Measurements from ENCODE around the gene STK11IP. TPM values are rescaled to one million over a fixed set of nuclear protein-coding genes. Genes with fewer than 3 reads are reported as not detected.

The STK11IP gene
- total and polyA plus RNA-seq, 7 donors: 5.5 to 13.3 (median 9.0) TPM

GRCh38 chr2:219611306-219611705 is 13.6 kb downstream of the STK11IP start:
- 87 to 96% (median 92%) methylated on average over 8 to 9 of the region's 9 CpGs for WGBS, 3 donors
- intact Hi-C loops (cut with DNase I): no loop called here
- H3K4me3 ChIP-seq: no peak overlapping the region
- no peak overlapping the region for H3K27ac ChIP-seq
- H3K36me3 ChIP-seq (ENCODE audit: insufficient read depth in 1 of 2, low read depth in 1 of 2): peaks cover 5 to 75% of the 10 kb centered on the region in 2 donors
- ATAC-seq: no peak
- H3K9me3 ChIP-seq: no peaks in the 10 kb centered on the region
- no peaks in the 10 kb centered on the region for H3K4me1 ChIP-seq
- no peak for DNase-seq
- no peak for TF ChIP-seq CTCF (IDR thresholded peaks at IDR 0.05)
- no peaks in the 10 kb centered on the region for H3K27me3 ChIP-seq (ENCODE audit: insufficient read depth in 3 of 3, low read length in 2 of 3)

DNA sequence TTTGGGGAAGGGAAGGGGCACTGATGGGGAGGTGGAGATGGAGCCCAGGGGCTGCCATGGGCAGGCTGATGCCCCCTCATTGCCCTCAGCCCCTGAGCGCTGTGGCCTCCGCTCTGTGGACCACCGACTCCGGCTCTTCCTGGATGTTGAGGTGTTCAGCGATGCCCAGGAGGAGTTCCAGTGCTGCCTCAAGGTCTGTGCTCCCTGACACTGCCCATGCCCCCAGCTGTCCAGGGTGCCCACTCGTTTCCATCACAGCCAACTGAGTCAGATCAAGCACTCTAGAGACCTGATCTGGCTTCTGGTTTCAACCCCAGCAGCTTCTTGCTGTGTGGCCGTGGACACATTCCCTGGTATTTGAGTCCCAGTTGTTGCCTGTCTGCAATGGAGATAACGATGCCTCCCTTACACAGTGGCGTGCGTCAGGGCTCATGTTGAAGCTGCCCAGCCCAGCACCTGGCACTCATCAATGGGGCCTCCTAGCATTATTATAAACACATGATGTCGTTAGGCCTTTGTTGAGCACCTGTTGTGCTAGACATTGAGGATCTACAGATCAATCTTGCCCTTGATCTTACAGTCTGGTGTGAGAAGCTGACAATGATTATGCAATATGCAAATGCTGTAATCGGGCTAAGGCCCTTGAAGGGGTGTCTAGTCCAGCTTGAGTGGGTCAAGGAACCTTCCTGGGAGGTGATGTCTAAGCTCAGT is 14.4 kb downstream of the STK11IP start:
- Histone ChIP-seq H3K27me3 (ENCODE audit: insufficient read depth in 3 of 3, low read length in 2 of 3) (no peaks in the 10 kb centered on the region), H3K36me3 (ENCODE audit: insufficient read depth in 1 of 2, low read depth in 1 of 2) (peaks cover 5 to 68% of the 10 kb centered on the region in 2 donors), H3K4me1 (no peaks in the 10 kb centered on the region), H3K27ac (no peak overlapping the region), H3K9me3 (no peaks in the 10 kb centered on the region), H3K4me3 (no peak overlapping the region)
- no peak for TF ChIP-seq CTCF (IDR thresholded peaks at IDR 0.05)
- no peak for DNase-seq
- 79 to 82% (median 79%) methylated on average over 12 of the region's 12 CpGs for WGBS, 3 donors
- ATAC-seq: no peak
- intact Hi-C loops (cut with DNase I): no loop called here

- H3K4me1 ChIP-seq: no peaks in the 10 kb centered on the region
- H3K36me3 ChIP-seq (ENCODE audit: insufficient read depth in 1 of 2, low read depth in 1 of 2): peaks cover 5 to 61% of the 10 kb centered on the region in 2 donors
- no peak for DNase-seq
- H3K4me3 ChIP-seq: no peak overlapping the region
- H3K27ac ChIP-seq: no peak overlapping the region
- 87 to 91% (median 89%) methylated on average over 13 to 15 of the region's 15 CpGs for WGBS, 3 donors
- no peaks in the 10 kb centered on the region for H3K27me3 ChIP-seq (ENCODE audit: insufficient read depth in 3 of 3, low read length in 2 of 3)
- H3K9me3 ChIP-seq: no peaks in the 10 kb centered on the region
- intact Hi-C loops (cut with DNase I): no loop called here
- no peak for TF ChIP-seq CTCF (IDR thresholded peaks at IDR 0.05)
- no peak for ATAC-seq
Observed at GRCh38 chr2:219612577-219613286, 15.1 kb downstream of the STK11IP start.

- Histone ChIP-seq H3K4me1 (no peaks in the 10 kb centered on the region), H3K4me3 (no peak overlapping the region), H3K27me3 (ENCODE audit: insufficient read depth in 3 of 3, low read length in 2 of 3) (no peaks in the 10 kb centered on the region), H3K27ac (no peak overlapping the region), H3K36me3 (ENCODE audit: insufficient read depth in 1 of 2, low read depth in 1 of 2) (peaks cover 5 to 52% of the 10 kb centered on the region in 2 donors), H3K9me3 (no peaks in the 10 kb centered on the region)
- DNase-seq (no peak), ATAC-seq (no peak)
- 92 to 99% (median 97%) methylated on average over 6 to 11 of the region's 11 CpGs for WGBS, 3 donors
- intact Hi-C loops (cut with DNase I): no loop called here
- no peak for TF ChIP-seq CTCF (IDR thresholded peaks at IDR 0.05)
Observed at GRCh38 chr2:219613461-219614070, 15.9 kb downstream of the STK11IP start.

Measured in psoas muscle (tissue), 8 donors.